GM12864 (cell line): ENCODE results near the gene EIF2B1.
"Not testable (repeated sequence)": the region's sequence is repeated elsewhere in the genome, so short reads cannot be mapped to it uniquely, and the experiment has no call there.

Source experiments
- DNase-seq: peaks from one replicate; pipeline ENCODE4 v3.0.0-alpha.2; 2011; ENCODE audit warnings: low read depth
- H3K4me3 ChIP-seq: 2 replicates; pipeline ENCODE4 v1.5.1; 2011; ENCODE audit warnings: mild to moderate bottlenecking, low read depth, low read length, control low read depth
- CTCF ChIP-seq: IDR thresholded peaks from 2 replicates; pipeline ENCODE4 v1.5.1; 2011; ENCODE audit warnings: low read depth, mild to moderate bottlenecking, moderate library complexity, low read length, control low read depth, inconsistent platforms; ENCODE audit errors: missing control alignments

EIF2B1 gene

GRCh38 chr12:123597100-123597499, 36.4 kb downstream of the EIF2B1 start:
- no peak for DNase-seq
- TF ChIP-seq CTCF = no peak
- H3K4me3 ChIP-seq = no peak overlapping the region

GRCh38 chr12:123595729-123596128, 37.8 kb downstream of the EIF2B1 start:
- TF ChIP-seq CTCF = no peak
- no peak overlapping the region for H3K4me3 ChIP-seq
- no peak for DNase-seq

- DNase-seq = no peak
- no peak overlapping the region for H3K4me3 ChIP-seq
- TF ChIP-seq CTCF = no peak
Observed at GRCh38 chr12:123591702-123592481, 41.6 kb downstream of the EIF2B1 start.

GRCh38 chr12:123580772-123581171, 52.7 kb downstream of the EIF2B1 start:
- no peak overlapping the region for H3K4me3 ChIP-seq
- DNase-seq = no peak
- TF ChIP-seq CTCF = no peak

GRCh38 chr12:123578829-123579228, 54.7 kb downstream of the EIF2B1 start:
- not testable (repeated sequence) for DNase-seq, H3K4me3 ChIP-seq

- no peak for TF ChIP-seq CTCF
- no peak for DNase-seq
- H3K4me3 ChIP-seq = no peak overlapping the region
Observed at GRCh38 chr12:123578243-123578642, 55.2 kb downstream of the EIF2B1 start.

GRCh38 chr12:123576611-123577010, 56.9 kb downstream of the EIF2B1 start:
- DNase-seq = no peak
- no peak overlapping the region for H3K4me3 ChIP-seq
- no peak for TF ChIP-seq CTCF
